ENCODE measurements around the gene ITGA11.

Gene ITGA11, protein sequence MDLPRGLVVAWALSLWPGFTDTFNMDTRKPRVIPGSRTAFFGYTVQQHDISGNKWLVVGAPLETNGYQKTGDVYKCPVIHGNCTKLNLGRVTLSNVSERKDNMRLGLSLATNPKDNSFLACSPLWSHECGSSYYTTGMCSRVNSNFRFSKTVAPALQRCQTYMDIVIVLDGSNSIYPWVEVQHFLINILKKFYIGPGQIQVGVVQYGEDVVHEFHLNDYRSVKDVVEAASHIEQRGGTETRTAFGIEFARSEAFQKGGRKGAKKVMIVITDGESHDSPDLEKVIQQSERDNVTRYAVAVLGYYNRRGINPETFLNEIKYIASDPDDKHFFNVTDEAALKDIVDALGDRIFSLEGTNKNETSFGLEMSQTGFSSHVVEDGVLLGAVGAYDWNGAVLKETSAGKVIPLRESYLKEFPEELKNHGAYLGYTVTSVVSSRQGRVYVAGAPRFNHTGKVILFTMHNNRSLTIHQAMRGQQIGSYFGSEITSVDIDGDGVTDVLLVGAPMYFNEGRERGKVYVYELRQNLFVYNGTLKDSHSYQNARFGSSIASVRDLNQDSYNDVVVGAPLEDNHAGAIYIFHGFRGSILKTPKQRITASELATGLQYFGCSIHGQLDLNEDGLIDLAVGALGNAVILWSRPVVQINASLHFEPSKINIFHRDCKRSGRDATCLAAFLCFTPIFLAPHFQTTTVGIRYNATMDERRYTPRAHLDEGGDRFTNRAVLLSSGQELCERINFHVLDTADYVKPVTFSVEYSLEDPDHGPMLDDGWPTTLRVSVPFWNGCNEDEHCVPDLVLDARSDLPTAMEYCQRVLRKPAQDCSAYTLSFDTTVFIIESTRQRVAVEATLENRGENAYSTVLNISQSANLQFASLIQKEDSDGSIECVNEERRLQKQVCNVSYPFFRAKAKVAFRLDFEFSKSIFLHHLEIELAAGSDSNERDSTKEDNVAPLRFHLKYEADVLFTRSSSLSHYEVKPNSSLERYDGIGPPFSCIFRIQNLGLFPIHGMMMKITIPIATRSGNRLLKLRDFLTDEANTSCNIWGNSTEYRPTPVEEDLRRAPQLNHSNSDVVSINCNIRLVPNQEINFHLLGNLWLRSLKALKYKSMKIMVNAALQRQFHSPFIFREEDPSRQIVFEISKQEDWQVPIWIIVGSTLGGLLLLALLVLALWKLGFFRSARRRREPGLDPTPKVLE

GRCh38 chr15:68431792-68432401 lies at the start of gene ITGA11:
Gene ITGA11, minus strand, starts transcription at chr15:68432163. Its CDS starts 97 bp downstream, at chr15:68432066.
- H3K27ac ChIP-seq (ENCODE audit: low read depth in 2 of 2, low read length in 2 of 2): peak within 1 kb of the TSS; percentile 16 to 37
- H3K27me3 ChIP-seq (ENCODE audit: control insufficient read depth in 2 of 2, insufficient read depth in 2 of 2, low read length in 2 of 2): peaks cover 23 to 44% of the 10 kb centered on the region in 2 donors
- H3K4me1 ChIP-seq (ENCODE audit: control insufficient read depth in 2 of 2, insufficient read depth in 2 of 2, low read length in 2 of 2): no peaks in the 10 kb centered on the region
- H3K4me3 ChIP-seq (ENCODE audit: low read length in 2 of 2): peak within 1 kb of the TSS; percentile 56 to 62
- H3K9me3 ChIP-seq (ENCODE audit: control insufficient read depth in 2 of 2, low read length in 2 of 2): no peaks in the 10 kb centered on the region
- H3K9ac ChIP-seq (ENCODE audit: low read depth in 1 of 2, low read length in 2 of 2): peak within 1 kb of the TSS in 1 of 2 donors; percentile 43
- no peaks in the 10 kb centered on the region for H3K36me3 ChIP-seq (ENCODE audit: control insufficient read depth in 2 of 2, insufficient read depth in 2 of 2, low read length in 2 of 2)

DNA sequence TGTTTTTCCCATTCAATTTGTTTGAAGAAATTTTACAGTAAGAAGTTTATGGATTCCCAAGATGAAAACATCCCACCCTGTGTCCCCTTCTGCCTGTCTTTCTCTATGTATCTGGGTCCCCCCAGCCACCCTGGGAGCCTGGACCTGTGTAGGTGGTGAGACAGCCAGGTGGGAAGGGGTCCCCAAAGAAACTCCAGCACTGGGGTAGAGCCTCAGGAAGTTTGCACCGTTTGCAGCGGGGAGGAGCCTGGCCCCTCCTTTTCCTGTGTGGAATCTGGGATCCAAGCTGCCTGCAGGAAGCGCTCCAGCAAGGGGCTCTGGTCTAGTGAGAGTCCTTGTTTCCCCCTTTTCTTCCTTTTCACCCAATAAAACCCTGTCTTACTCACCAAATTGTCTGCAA lies 49.4 kb upstream of the ITGA11 start:
- Histone ChIP-seq H3K27ac (ENCODE audit: low read depth in 2 of 2, low read length in 2 of 2) (no peak overlapping the region), H3K4me3 (ENCODE audit: low read length in 2 of 2) (no peak overlapping the region), H3K9ac (ENCODE audit: low read depth in 1 of 2, low read length in 2 of 2) (no peak overlapping the region), H3K4me1 (ENCODE audit: control insufficient read depth in 2 of 2, insufficient read depth in 2 of 2, low read length in 2 of 2) (peaks cover 0 to 2% of the 10 kb centered on the region in 2 donors), H3K9me3 (ENCODE audit: control insufficient read depth in 2 of 2, low read length in 2 of 2) (no peaks in the 10 kb centered on the region), H3K36me3 (ENCODE audit: control insufficient read depth in 2 of 2, insufficient read depth in 2 of 2, low read length in 2 of 2) (no peaks in the 10 kb centered on the region), H3K27me3 (ENCODE audit: control insufficient read depth in 2 of 2, insufficient read depth in 2 of 2, low read length in 2 of 2) (peaks cover 0 to 2% of the 10 kb centered on the region in 2 donors)

DNA sequence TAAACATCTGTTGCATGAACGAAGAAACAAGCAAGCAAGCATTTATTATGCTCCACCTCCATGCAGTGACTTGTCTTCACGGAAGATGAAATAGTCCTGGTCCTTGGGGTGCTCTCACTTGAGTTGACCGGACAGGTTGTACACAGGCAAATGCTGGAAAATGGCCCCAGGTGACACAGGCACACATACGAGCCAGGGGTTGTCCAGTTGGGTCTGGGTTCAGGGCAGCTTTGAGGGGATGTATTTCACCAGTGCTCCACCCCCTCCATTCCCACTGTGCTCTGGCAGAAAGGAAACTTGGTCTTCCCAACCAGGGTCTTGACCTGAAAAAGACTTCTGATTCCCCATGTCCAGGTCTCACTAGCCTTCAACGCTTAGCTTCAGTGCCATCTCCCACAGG lies 48.3 kb upstream of the ITGA11 start:
- H3K9me3 ChIP-seq (ENCODE audit: control insufficient read depth in 2 of 2, low read length in 2 of 2): no peaks in the 10 kb centered on the region
- no peaks in the 10 kb centered on the region for H3K4me1 ChIP-seq (ENCODE audit: control insufficient read depth in 2 of 2, insufficient read depth in 2 of 2, low read length in 2 of 2)
- no peak overlapping the region for H3K9ac ChIP-seq (ENCODE audit: low read depth in 1 of 2, low read length in 2 of 2)
- peaks cover 0 to 2% of the 10 kb centered on the region in 2 donors for H3K27me3 ChIP-seq (ENCODE audit: control insufficient read depth in 2 of 2, insufficient read depth in 2 of 2, low read length in 2 of 2)
- H3K27ac ChIP-seq (ENCODE audit: low read depth in 2 of 2, low read length in 2 of 2): no peak overlapping the region
- no peak overlapping the region for H3K4me3 ChIP-seq (ENCODE audit: low read length in 2 of 2)
- H3K36me3 ChIP-seq (ENCODE audit: control insufficient read depth in 2 of 2, insufficient read depth in 2 of 2, low read length in 2 of 2): no peaks in the 10 kb centered on the region

DNA sequence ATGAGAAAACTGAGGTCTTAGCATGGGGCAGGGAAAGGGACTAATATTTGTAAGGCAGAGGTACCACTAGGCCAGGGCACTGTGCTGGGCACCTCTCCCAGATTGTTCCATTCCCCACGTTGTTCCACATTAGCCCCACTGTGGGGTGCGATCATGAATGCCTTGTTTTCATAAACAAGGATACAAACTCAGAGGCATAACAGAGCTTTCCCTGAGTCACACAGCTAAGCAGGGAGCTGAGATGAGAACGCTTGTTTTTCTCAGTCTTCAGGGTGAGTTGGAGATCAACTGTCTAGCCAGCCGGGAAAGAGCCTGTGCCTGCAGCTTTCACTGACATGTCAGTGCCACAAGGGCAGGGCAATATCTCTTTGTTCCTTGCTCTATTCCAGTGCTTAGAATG lies 47.9 kb upstream of the ITGA11 start:
- H3K27me3 ChIP-seq (ENCODE audit: control insufficient read depth in 2 of 2, insufficient read depth in 2 of 2, low read length in 2 of 2): no peaks in the 10 kb centered on the region
- no peaks in the 10 kb centered on the region for H3K9me3 ChIP-seq (ENCODE audit: control insufficient read depth in 2 of 2, low read length in 2 of 2)
- no peaks in the 10 kb centered on the region for H3K4me1 ChIP-seq (ENCODE audit: control insufficient read depth in 2 of 2, insufficient read depth in 2 of 2, low read length in 2 of 2)
- H3K27ac ChIP-seq (ENCODE audit: low read depth in 2 of 2, low read length in 2 of 2): no peak overlapping the region
- no peak overlapping the region for H3K4me3 ChIP-seq (ENCODE audit: low read length in 2 of 2)
- no peak overlapping the region for H3K9ac ChIP-seq (ENCODE audit: low read depth in 1 of 2, low read length in 2 of 2)
- H3K36me3 ChIP-seq (ENCODE audit: control insufficient read depth in 2 of 2, insufficient read depth in 2 of 2, low read length in 2 of 2): no peaks in the 10 kb centered on the region

DNA sequence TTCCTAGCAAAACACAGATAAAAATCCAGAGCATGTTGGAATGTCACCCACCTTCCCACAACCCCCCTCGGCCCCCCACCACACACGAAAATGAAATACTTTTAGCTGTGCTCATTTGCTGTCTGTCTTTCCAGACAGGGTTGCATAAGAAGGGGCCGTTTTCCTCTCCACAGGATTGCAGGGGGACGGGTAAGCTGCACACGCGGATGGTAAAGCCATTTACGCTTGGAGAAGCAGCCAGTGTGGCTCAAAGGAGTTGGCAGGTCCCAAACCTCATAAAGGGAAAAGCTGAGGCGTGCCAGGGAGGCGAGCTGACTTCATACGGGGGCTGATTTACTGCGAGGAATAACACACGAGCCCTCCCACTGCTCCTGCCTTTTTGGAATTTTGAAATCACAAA lies 47.4 kb upstream of the ITGA11 start:
- Histone ChIP-seq H3K36me3 (ENCODE audit: control insufficient read depth in 2 of 2, insufficient read depth in 2 of 2, low read length in 2 of 2) (no peaks in the 10 kb centered on the region), H3K27me3 (ENCODE audit: control insufficient read depth in 2 of 2, insufficient read depth in 2 of 2, low read length in 2 of 2) (no peaks in the 10 kb centered on the region), H3K9ac (ENCODE audit: low read depth in 1 of 2, low read length in 2 of 2) (no peak overlapping the region), H3K9me3 (ENCODE audit: control insufficient read depth in 2 of 2, low read length in 2 of 2) (no peaks in the 10 kb centered on the region), H3K27ac (ENCODE audit: low read depth in 2 of 2, low read length in 2 of 2) (no peak overlapping the region), H3K4me3 (ENCODE audit: low read length in 2 of 2) (no peak overlapping the region), H3K4me1 (ENCODE audit: control insufficient read depth in 2 of 2, insufficient read depth in 2 of 2, low read length in 2 of 2) (no peaks in the 10 kb centered on the region)

DNA sequence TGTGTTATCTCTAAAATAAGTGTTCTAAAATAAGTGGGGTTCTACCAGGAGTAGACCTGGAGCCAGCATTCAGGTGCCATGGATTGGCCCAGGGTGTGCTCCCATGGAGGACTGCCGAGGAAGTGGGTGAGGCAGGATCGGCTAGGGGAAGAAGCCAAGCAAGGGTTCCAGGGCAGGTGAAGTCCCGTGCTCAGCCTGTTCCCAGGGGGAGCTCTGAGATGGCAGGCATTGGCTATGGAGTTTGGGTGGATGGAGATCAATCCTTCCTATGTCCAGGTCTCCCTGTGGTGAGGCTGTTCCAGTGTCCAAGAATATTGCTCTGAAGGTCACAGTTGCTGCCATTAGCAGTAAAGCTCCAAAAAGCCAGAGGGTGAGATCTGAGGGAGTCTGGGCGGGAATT lies 46.9 kb upstream of the ITGA11 start:
- H3K27ac ChIP-seq (ENCODE audit: low read depth in 2 of 2, low read length in 2 of 2): no peak overlapping the region

GRCh38 chr15:68475449-68475848 lies 43.5 kb upstream of the ITGA11 start:
- Histone ChIP-seq H3K9ac (ENCODE audit: low read depth in 1 of 2, low read length in 2 of 2) (no peak overlapping the region), H3K27me3 (ENCODE audit: control insufficient read depth in 2 of 2, insufficient read depth in 2 of 2, low read length in 2 of 2) (peaks cover 0 to 2% of the 10 kb centered on the region in 2 donors), H3K27ac (ENCODE audit: low read depth in 2 of 2, low read length in 2 of 2) (no peak overlapping the region), H3K36me3 (ENCODE audit: control insufficient read depth in 2 of 2, insufficient read depth in 2 of 2, low read length in 2 of 2) (no peaks in the 10 kb centered on the region), H3K4me1 (ENCODE audit: control insufficient read depth in 2 of 2, insufficient read depth in 2 of 2, low read length in 2 of 2) (no peaks in the 10 kb centered on the region), H3K9me3 (ENCODE audit: control insufficient read depth in 2 of 2, low read length in 2 of 2) (no peaks in the 10 kb centered on the region), H3K4me3 (ENCODE audit: low read length in 2 of 2) (no peak overlapping the region)

More for the DNA sequence above, 46.9 kb upstream of the ITGA11 start:
- no peaks in the 10 kb centered on the region for H3K36me3 ChIP-seq (ENCODE audit: control insufficient read depth in 2 of 2, insufficient read depth in 2 of 2, low read length in 2 of 2)
- H3K27me3 ChIP-seq (ENCODE audit: control insufficient read depth in 2 of 2, insufficient read depth in 2 of 2, low read length in 2 of 2): no peaks in the 10 kb centered on the region
- H3K9ac ChIP-seq (ENCODE audit: low read depth in 1 of 2, low read length in 2 of 2): no peak overlapping the region
- no peaks in the 10 kb centered on the region for H3K9me3 ChIP-seq (ENCODE audit: control insufficient read depth in 2 of 2, low read length in 2 of 2)
- H3K4me1 ChIP-seq (ENCODE audit: control insufficient read depth in 2 of 2, insufficient read depth in 2 of 2, low read length in 2 of 2): no peaks in the 10 kb centered on the region
- no peak overlapping the region for H3K4me3 ChIP-seq (ENCODE audit: low read length in 2 of 2)

DNA sequence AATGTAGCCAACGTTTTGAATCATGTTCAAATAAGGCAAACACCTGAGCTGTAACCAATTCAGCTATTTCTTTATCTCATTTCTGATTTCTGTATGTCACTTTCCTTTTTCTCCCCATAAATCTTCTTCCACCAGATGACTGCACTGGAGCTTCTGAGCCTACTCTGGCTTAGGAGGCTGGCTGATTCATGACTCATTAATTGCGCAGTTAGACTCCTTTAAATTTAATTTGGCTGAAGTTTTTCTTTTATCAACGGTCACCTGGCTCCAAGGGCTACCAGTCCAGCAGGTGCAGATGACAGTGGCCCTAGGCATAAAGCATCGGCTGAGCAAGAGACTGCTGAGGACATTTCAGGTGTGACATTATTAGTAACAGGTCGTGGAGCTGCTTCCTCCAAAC lies 39.6 kb upstream of the ITGA11 start:
- no peaks in the 10 kb centered on the region for H3K4me1 ChIP-seq (ENCODE audit: control insufficient read depth in 2 of 2, insufficient read depth in 2 of 2, low read length in 2 of 2)
- peaks cover 0 to 2% of the 10 kb centered on the region in 2 donors for H3K27me3 ChIP-seq (ENCODE audit: control insufficient read depth in 2 of 2, insufficient read depth in 2 of 2, low read length in 2 of 2)
- H3K9me3 ChIP-seq (ENCODE audit: control insufficient read depth in 2 of 2, low read length in 2 of 2): no peaks in the 10 kb centered on the region
- H3K4me3 ChIP-seq (ENCODE audit: low read length in 2 of 2): no peak overlapping the region
- no peak overlapping the region for H3K9ac ChIP-seq (ENCODE audit: low read depth in 1 of 2, low read length in 2 of 2)
- H3K27ac ChIP-seq (ENCODE audit: low read depth in 2 of 2, low read length in 2 of 2): no peak overlapping the region
- H3K36me3 ChIP-seq (ENCODE audit: control insufficient read depth in 2 of 2, insufficient read depth in 2 of 2, low read length in 2 of 2): no peaks in the 10 kb centered on the region

DNA sequence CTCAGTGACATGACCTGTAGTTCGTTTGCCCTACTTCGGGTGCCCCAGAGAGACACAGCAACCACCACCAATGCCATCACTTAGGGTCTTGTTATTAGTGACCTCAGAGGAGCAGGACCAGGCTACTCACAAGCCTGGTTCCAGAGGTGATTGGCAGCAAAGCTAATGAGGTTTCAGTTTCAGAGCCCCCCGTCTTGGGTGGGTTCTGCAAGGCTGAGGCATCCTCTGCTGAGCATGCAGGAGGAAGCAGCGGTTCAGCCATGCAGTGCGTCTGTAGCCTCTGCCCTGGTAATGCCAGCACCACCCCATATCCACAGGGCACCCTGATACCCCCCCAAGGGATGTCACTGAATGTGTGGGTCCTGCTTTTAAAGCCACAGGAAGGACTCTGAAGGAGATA lies 39.0 kb upstream of the ITGA11 start:
- Histone ChIP-seq H3K9me3 (ENCODE audit: control insufficient read depth in 2 of 2, low read length in 2 of 2) (no peaks in the 10 kb centered on the region), H3K4me1 (ENCODE audit: control insufficient read depth in 2 of 2, insufficient read depth in 2 of 2, low read length in 2 of 2) (no peaks in the 10 kb centered on the region), H3K27me3 (ENCODE audit: control insufficient read depth in 2 of 2, insufficient read depth in 2 of 2, low read length in 2 of 2) (peaks cover 0 to 2% of the 10 kb centered on the region in 2 donors), H3K36me3 (ENCODE audit: control insufficient read depth in 2 of 2, insufficient read depth in 2 of 2, low read length in 2 of 2) (no peaks in the 10 kb centered on the region), H3K9ac (ENCODE audit: low read depth in 1 of 2, low read length in 2 of 2) (no peak overlapping the region), H3K4me3 (ENCODE audit: low read length in 2 of 2) (no peak overlapping the region), H3K27ac (ENCODE audit: low read depth in 2 of 2, low read length in 2 of 2) (no peak overlapping the region)

Data from mucosa of rectum (tissue), 2 donors.